ENCODE results near the gene PTPRA.
"Not testable (repeated sequence)": the region's sequence is repeated elsewhere in the genome, so short reads cannot be mapped to it uniquely, and the experiment has no call there.

The PTPRA gene

DNA sequence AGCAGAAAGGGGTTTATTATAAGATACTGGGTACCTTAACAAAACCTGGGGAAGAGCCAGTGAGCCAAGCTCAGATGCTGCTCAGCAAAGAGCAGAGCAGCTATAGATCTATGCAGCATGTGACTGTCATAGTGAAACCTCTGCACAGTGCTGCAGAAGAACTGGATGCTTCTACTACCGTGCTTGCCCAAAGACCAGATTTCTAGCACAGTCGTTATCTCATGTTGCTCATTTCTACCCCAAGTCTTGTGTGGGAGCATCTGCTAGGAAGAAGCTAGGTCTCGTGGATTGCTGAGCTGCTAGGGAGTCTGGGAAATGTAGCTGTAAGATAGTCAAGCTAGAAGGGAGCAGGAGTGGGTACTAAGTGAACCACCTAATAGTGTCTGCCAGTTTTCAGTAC is 138.5 kb downstream of the PTPRA start:
- DNase-seq: no peak

DNA sequence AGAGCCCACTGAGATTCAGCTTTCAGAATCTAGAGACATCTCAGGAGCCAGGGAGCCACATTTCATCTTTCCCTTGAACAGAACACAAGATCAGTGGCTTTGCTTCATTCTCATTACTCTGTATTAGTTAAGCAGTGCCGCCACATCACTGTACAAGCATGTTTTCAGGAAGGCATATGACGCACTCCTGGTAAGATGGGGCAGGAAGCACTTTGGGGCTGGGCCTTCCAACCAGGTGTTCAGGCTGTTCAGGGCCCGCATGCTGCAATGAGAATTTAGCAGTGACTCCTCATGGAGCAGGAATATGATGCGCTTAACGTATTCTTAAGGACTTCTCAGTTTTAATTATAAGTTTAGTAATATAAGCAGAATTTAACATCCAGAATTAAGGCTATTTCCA is 140.5 kb downstream of the PTPRA start:
- no peak for DNase-seq

DNA sequence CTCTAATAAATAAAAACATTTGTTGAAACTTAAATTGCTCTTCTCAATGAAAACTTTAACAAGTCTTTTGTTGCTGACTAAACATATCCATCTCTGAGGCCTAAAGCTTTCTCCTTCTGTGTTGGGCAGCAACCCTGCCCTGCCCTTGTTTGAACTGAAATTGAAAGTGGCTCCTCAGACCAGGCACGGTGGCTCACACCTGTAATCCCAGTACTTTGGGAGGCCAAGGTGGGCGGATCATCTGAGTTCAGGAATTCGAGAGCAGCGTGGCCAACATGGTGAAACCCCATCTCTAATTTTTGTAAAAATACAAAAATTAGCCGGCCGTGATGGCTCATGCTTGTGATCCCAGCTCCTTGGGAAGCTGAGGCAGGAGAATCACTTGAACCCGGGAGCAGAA is 140.9 kb downstream of the PTPRA start:
- DNase-seq: no peak

DNA sequence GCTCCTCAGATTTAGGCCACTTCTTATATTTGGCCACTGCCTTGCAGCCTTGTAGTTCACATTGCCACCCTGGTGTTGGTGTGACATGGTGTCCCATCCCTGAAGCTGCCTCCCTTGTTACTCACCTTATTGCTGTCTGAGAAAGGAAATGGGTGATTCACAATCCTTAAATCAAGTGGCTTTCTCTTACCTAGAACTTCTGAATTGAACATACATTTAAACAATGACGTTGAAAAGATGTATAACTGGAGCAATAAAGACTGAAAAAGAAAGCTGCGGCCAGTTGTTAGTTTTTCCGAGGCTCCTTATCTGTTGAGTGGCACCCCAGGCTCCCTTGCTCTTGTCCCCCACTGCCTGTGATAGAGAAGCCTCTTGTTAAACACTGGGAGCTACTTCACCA is 141.4 kb downstream of the PTPRA start:
- no peak for DNase-seq

DNA sequence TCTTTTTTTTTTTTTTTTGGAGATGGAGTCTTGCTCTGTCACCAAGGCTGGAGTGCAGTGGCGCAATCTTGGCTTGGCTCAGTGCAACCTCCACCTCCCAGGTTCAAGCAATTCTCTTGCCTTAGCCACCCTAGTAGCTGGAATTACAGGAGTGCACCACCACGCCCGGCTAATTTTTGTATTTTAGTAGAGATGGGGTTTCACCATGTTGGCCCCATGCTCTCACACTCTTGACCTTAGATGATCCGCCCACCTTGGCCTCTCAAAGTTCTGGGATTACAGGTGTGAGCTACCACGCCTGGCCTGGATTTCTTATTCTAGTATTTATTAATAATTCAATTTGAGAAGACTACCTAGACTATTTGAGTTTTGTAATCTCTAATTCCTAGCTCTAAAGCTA is 142.0 kb downstream of the PTPRA start:
- not testable (repeated sequence) for DNase-seq

DNA sequence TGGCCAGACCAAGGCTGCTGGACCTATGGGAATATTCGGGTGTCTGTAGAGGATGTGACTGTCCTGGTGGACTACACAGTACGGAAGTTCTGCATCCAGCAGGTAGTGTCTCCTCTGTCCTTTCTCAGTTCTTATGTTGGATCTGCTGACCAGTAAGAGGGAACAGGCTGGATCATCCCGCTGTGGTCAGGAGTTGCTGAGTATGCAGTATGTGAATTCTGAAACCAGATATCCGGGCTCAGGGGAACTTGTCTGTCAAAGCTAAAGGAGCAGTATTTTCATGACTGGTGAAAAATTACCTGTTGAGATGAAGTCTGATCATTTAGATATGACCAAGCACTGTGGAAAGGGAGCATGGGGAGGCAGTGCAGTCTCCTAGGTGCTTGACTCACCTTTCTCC is 148.0 kb downstream of the PTPRA start:
- DNase-seq: no peak

DNA sequence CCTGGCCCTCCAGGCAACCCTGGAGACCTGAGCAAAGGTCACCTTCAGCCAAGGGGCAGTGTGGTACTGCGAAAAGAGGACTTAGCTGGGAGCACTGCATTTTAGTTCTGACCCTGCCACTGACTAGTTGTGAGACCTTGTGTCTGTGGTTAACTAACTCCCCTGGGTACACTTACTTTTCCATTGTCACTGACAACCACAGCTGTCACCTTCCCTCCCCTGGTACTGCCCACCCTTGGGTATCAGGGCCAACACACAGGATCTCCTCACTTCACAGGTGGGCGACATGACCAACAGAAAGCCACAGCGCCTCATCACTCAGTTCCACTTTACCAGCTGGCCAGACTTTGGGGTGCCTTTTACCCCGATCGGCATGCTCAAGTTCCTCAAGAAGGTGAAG is 148.5 kb downstream of the PTPRA start:
- DNase-seq: no peak

DNA sequence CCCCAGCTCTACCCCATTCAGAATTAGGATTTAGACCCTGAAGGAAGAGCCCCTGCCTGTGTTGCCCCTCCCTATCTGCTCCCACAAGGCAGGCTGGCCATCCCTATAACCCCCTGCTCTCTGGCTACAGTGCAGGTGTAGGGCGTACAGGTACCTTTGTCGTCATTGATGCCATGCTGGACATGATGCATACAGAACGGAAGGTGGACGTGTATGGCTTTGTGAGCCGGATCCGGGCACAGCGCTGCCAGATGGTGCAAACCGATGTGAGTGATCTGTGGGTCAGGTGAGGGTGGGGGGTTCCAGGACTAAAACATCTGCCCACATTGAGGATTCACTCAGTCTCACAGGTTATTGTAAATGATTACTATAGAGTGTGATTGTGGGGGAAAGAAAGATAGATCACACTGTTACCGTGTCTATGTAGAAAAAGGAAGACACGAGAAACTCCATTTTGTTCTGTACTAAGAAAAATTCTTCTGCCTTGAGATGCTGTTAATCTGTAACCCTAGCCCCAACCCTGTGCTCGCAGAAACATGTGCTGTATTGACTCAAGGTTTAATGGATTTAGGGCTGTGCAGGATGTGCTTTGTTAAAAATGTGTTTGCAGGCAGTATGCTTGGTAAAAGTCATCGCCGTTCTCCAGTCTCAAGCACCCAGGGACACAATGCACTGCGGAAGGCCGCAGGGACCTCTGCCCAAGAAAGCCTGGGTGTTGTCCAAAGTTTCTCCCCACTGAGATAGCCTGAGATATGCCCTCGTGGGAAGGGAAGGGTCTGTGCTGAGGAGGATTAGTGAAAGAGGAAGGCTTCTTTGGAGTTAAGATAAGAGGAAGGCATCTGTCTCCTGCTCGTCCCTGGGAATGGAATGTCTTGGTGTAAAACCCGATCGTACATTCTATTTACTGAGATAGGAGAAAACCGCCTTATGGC is 149.5 kb downstream of the PTPRA start:
- not testable (repeated sequence) for DNase-seq

DNA sequence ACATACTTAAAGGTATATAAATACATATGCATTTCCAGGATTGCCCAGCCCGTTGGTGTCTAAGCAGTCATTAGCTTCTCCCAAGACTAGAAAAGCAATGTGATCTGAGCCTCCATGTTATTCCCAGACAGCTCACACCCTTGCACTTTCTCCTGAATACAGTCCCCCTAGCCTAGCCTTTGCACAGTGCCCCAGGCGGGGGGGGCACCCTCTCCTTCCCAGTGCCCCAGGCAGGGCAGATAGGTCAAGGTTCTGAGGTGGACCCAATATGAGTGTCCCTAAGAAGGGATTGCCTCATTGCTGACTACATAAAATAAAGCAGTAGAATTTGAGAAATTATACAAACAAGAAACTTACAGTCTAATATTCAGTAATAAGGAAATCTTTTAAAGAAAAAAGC is 154.7 kb downstream of the PTPRA start:
- no peak for DNase-seq

DNA sequence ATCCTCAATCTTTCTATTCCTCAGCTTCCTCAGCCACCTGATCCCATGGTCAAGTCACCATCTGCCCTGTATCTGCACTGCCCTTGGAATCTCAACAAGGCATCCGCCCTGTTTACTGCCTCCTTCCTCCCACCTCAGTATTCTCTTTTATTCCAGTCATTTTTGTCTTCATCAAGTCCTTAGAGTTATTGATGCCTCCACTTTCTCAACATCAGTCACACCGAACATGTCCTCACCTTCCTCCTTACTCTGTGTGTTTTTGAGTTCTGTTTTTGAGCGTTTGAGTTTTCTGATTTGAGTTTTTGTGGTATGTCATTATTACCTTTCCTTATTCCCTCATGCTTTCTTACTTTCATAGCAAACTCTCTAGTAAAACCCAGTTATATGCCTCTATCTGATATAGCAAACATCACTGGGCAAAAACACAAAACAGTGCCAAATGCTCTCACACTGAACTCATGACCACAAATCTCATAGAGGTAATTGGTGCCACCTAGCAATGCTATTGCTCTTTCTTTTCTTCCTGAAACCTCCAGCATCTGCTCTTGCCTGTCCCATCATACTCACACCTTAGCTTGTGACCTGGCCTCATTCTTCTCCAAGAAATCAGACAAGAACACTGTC is 158.4 kb downstream of the PTPRA start:
- no peak for DNase-seq

DNA sequence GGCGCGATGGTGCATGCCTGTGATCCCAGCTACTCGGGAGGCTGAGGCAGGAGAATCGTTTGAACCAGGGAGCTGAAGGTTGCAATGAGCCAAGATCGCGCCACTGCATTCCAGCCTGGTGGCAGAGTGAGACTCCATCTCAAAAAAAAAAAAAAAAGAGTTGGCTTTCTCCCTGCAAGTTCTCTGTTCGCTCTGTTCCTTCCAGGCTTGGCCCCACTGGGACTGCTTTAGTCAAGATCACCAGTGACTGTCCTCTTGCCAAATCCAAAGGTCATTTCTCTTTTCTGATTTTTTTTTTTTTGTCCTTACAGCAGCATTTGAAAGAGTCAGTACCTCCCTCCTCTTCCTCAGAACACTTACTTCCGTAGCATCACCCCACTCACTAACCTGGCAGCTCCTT is 159.3 kb downstream of the PTPRA start:
- DNase-seq: no peak

DNA sequence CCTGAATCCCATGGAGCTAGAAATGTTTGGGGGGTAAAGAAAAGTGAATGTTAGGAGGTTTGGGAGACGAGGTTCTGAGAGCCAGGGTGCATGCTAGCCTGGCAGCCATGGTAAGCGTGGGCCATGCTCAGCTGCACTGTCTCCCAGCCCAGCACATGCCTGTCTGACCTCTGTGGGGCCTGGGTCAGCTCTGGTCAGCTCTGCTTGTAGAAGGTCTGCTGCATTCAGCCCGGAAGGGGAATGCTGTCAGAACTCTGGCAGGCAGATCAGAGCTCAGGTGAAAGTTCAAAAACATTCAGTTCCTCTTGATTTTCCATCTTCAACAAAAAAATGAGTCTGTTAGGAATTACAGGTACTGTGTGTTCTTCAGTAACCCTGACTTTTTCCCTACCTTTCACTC is 164.4 kb downstream of the PTPRA start:
- no peak for DNase-seq

DNA sequence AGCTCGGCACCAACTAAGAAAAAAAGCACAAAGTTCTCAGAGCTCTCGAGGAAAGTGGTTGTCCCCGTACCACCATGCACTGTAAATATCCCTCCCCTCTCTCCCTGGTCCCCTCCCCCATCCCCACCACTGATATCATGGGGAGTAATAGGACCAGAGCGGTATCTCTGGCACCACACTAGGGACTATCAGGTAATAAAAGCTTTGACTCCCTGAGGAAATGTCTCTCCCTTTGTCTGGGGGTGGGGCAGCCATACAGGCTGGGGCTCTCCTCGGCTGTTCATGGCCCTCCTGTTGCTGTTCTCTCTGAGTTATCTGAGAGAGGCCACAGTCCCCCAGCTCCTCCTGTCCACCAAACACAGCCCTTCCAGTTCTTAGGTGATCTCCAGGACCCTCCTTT is 165.2 kb downstream of the PTPRA start:
- no peak for DNase-seq

DNA sequence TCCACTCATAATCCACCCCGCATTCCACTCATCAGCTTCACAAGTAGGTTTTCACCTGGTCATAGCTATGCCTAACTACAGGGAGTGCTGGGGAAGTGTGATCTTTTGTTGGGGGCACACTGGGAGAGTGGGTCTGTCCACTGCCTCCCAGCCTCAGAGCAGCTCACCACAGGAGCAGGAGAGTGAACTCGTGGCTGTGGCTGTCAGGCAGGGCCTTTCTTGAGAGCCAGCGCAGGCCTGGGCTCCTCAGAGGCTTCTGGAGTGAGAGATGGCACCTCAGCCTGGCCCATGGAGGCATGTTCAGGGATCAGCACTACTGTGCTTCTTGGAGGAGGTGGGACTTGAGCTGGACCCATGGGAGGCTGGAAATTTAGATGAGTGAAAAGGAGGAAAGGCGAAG is 166.1 kb downstream of the PTPRA start:
- no peak for DNase-seq

DNA sequence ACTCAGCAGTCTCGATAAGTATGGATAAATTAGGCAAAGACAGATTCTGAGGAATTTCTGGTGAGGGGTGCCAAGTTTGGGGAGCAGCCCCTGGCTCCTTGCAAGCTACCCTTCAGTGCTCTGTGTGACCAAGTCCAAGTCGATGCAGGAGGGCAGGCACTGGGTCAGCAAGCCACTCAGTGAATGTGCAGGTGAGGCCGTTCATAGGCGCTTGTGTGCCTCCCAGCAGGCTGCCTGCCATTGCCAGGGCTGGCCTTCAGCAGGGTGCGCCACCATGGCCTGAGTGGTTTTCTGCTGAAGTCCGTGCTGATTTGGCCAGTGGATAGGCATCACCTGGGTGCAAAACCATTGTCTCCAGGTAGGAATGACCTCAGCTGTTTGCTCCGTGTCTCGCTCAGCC is 166.8 kb downstream of the PTPRA start:
- DNase-seq: no peak

DNA sequence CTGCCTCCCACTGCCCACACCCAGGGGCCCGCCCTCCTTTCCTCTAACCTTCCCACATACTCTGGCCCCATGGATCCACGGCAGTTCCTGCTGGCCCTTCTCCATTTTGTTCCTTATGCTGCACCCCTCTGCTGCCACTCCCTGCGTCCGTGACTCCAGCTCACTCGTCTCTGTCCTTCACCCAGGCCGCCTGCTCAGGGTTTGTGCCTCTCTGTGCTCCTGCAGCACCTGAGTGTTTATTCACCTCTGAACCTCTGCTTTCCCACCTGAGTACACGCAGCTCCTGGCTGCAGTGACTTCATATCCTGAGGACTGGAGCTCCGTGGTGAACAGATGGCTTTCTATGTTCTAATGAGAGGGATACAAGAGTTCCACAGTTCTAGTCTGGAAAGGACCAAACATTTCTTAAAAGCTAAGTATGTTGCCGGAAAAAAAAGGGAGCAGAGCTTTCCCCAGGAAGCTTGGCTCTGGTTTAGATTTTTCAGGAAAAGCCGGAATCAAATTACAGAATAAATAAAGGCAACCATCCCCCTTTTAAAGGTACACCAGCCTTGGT is 168.7 kb downstream of the PTPRA start:
- DNase-seq: no peak

DNA sequence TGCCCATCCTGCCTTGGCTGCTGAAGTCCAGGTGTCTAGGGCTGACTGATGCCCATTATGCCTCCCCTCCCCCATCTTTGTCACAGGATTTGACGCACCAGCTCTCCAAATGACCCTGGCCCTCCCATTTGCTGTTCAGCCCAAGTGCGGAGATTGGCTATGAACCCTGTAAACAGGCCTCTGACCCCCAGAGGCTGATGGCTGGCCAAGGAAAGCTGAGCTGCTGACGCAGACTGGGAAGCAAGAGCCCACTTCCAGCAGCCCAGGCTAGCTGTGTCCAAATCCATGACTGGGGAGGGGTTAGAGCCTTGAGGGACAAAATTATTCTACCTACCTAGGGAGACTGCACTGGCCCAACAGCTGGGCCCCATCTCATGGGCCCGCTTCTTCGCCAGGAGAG is 169.3 kb downstream of the PTPRA start:
- DNase-seq: no peak

DNA sequence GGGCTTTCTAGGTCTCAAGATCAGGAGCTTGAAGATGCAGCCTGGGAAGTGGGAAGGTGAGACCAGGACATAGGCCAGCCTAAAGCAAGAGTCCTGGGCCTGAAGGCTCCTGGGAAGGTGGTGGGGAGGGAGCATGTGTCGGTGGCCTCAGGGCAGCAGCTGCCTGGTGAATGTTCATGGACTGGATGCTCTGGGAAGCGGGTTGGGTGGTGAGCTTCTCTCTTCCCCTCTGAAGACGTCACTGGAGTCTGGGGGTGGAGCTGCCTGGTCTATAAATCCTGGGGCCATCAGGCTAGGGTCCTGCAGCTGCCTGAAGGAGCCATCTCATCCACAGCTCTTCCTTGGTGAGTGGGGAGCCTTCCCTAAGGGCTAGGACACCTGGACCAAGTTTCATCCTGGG is 170.0 kb downstream of the PTPRA start, which contains the start of gene GNRH2:
Gene GNRH2, plus strand, starts transcription at position 301 of the 400 bp plus-strand sequence. CDS start 793 bp downstream, outside the sequence.
- DNase-seq: no peak

DNA sequence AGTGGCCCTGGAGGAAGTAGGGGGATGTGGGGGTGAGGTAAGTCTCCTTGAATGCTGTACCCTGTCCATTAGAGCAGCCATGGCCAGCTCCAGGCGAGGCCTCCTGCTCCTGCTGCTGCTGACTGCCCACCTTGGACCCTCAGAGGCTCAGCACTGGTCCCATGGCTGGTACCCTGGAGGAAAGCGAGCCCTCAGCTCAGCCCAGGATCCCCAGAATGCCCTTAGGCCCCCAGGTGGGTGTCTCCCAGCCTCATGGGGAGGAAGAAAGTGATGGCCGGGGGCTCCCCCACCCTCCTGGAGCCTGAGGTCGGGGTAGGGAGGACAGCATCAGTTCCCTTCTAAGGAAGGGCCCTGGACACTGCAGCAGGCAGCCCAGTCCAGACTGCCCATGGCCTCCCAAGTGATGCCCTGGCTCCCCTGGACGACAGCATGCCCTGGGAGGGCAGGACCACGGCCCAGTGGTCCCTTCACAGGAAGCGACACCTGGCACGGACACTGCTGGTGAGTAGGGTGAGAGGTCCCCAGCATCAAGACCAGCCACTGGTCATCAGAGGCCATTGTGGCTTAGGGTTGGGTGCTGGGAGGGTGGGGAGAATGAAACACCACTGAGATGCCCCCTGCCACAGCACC is 171.2 kb downstream of the PTPRA start:
- DNase-seq: no peak

DNA sequence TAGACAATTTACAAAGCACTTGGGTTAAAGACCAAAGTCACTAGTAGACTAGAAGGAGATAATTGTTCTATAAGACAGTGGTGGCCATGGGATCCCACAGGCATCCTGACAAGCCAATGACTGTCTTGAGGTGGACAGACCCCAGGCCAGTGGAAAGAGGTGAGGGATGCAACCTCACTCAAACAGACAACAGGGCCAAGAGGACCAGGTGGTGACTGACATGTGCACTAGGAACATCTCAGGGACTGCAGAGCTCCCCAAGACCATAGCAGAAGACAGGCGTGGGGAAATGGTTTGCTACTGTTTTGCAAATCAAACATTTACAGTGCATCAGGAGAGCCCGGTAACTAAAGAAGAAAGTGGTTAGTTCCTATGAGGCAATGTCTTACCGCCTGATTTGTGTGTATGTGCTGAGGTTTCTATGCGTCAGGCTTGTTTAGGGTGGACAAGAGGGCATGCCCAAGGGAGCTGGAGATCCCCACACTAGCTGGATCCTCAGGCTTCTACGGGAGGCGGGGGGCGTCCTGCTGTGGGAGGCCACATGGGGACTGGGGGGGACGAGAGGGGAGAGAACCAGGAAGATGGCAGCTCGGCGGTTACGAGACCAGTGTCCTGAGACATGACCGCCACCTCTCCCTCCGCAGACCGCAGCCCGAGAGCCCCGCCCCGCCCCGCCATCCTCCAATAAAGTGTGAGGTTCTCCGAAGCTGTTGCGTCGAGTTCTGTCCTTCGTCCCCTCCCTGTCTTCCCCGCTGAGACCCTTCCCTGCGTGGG is 171.9 kb downstream of the PTPRA start:
- DNase-seq: peak in 1 of 2 experiments; percentile 53

DNA sequence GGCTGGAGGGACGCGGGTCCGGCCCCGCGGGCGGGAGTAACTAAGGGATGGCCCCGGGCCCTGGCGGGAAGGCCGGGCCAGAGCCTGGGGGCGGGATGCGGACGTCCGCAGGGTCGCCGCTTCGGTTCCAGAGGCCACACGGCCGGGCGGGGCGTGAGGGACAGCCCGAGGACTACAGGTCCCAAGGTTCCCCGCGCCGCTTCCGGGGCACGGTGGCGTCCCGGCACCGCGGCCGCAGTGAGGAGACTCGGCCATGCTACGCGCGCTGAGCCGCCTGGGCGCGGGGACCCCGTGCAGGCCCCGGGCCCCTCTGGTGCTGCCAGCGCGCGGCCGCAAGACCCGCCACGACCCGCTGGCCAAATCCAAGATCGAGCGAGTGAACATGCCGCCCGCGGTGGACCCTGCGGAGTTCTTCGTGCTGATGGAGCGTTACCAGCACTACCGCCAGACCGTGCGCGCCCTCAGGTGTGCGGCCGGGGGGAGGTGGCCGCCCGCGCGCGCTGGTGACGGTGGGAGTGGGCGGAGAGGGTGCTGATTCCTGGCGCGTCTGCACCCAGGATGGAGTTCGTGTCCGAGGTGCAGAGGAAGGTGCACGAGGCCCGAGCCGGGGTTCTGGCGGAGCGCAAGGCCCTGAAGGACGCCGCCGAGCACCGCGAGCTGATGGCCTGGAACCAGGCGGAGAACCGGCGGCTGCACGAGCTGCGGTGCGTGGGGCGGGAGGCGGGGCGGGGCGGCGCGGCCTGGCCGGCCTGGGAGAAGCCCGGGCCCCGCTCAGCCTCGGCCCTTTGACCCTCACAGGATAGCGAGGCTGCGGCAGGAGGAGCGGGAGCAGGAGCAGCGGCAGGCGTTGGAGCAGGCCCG is 172.8 kb downstream of the PTPRA start, which contains the start of gene MRPS26:
Gene MRPS26, plus strand, starts transcription at position 237 of the 861 bp plus-strand sequence. Its CDS starts 17 bp downstream, at position 254.
- peak; percentile 78 to 83 for DNase-seq

Data from stimulated activated CD4-positive, alpha-beta T cell treated with anti-CD3 and anti-CD28 coated beads, Interleukin-4, amount 100 ng/mL, for 4 hours (primary cell).